ENCODE data around the gene PSMF1. TPM values are rescaled to one million over a fixed set of nuclear protein-coding genes. Genes with fewer than 3 reads are reported as not detected.

The PSMF1 gene
- total and polyA plus RNA-seq, 2 donors (not counting 3 experiments of a cell fraction or from before 2014, with no cell fraction given): 142 to 354 TPM

DNA sequence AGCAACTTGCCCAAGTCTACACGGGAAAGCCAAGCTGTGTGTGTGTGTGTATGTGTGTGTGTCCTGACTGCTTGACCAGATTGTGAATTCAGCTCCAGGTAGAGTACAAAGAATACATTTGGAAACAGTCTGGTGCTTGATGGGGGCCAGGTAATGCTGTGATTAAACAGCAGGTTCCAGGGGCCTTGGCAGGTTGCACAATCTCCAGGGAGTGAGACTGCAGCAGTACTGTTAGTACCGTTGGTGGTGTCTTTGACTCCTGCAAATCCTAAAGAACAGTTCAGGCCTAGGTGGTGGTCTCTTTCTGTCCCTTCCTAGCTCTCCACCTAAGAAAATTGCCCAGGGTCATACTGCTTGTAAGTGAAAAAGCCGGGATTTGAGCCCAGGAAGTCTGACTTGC, 11.2 kb upstream of the PSMF1 start:
- Histone ChIP-seq H3K4me3 (replicated peaks in 1 of 3; ENCODE audit: insufficient read depth in 1 of 3, low read depth in 1 of 3, low read length in 3 of 3) (no peak overlapping the region), H3K36me3 (ENCODE audit: control insufficient read depth in 2 of 2, extremely low read depth in 1 of 2, insufficient read depth in 2 of 2, low read length in 2 of 2) (no peaks in the 10 kb centered on the region), H3K27me3 (ENCODE audit: control insufficient read depth in 2 of 2, insufficient read depth in 2 of 2, low read length in 2 of 2) (peaks cover 9 to 11% of the 10 kb centered on the region in 2 experiments), H2AFZ (ENCODE audit: low read depth, low read length) (no peak overlapping the region), H3K4me1 (ENCODE audit: control insufficient read depth, extremely low read depth, insufficient read depth, low read length) (no peaks in the 10 kb centered on the region), H4K20me1 (replicated peaks; ENCODE audit: control insufficient read depth, extremely low read depth, insufficient read depth, low read length) (no peaks in the 10 kb centered on the region), H3K9ac (replicated peaks; ENCODE audit: extremely low read depth, insufficient read depth, low read length) (no peak overlapping the region), H3K4me2 (ENCODE audit: insufficient read depth, low read length) (no peak overlapping the region), H3K27ac (ENCODE audit: insufficient read depth, low read depth, low read length) (no peak overlapping the region), H3K79me2 (ENCODE audit: control insufficient read depth, insufficient read depth, low read length) (no peaks in the 10 kb centered on the region), H3K9me1 (replicated peaks; ENCODE audit: control insufficient read depth, extremely low read depth, insufficient read depth, low read length) (no peaks in the 10 kb centered on the region), H3K9me3 (replicated peaks; ENCODE audit: control insufficient read depth, insufficient read depth, low read length) (no peaks in the 10 kb centered on the region)
- TF ChIP-seq, protein P1, sequence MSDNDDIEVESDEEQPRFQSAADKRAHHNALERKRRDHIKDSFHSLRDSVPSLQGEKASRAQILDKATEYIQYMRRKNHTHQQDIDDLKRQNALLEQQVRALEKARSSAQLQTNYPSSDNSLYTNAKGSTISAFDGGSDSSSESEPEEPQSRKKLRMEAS (IDR thresholded peaks at IDR 0.05; ENCODE audit: insufficient read depth, insufficient read length): no peak
- dilution Hi-C loops (cut with MboI; ENCODE audit: extremely low pct_ligation_motif_present, low sequenced_read_pairs) (no loop called here), intact Hi-C loops (cut with micrococcal nuclease) (no loop called here)
- DNase-seq (ENCODE audit: low read depth, low spot score): no peak
- FAIRE-seq: no peak
- CTCF ChIA-PET: interaction anchor here (0.9 to 4.0 kb wide), 2 partner anchors 11 to 106 kb away, joined by 4 to 36 read pairs; no protein-coding TSS in a partner anchor
- POLR2A ChIA-PET: no interaction called here
- no TSS peak for BruUV-seq (replicated peaks)

DNA sequence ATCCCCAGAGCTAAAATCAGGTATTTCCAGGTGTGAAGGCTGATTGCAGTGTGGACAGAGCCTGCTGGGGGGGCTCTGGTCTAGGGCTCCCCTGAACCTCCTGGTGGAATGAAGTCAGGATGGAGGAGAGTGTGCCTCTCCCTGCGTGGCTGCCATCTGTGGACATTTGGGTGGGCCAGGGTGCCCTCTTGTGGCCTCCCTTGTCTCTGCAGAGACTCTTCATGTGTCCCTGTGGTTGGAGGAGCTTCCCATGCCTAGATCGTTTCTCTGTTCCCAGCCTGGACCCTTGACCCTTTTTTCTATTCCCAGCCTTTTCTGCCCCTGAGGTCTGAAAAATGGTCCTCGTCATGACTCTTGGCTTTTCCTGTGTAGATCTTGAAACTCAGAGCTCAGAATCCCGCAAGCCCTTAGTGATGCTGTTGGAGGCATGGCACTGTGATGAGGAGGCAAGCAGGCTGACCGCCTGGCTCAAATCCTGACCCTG, 9.9 kb upstream of the PSMF1 start:
- no peak overlapping the region for H3K4me3 ChIP-seq (replicated peaks in 1 of 3; ENCODE audit: insufficient read depth in 1 of 3, low read depth in 1 of 3, low read length in 3 of 3)
- H4K20me1 ChIP-seq (replicated peaks; ENCODE audit: control insufficient read depth, extremely low read depth, insufficient read depth, low read length): no peaks in the 10 kb centered on the region
- H3K9ac ChIP-seq (replicated peaks; ENCODE audit: extremely low read depth, insufficient read depth, low read length): no peak overlapping the region
- H3K27me3 ChIP-seq (ENCODE audit: control insufficient read depth in 2 of 2, insufficient read depth in 2 of 2, low read length in 2 of 2): peaks cover 9 to 11% of the 10 kb centered on the region in 2 experiments
- peak; percentile 35 for DNase-seq (ENCODE audit: low read depth, low spot score)
- H3K36me3 ChIP-seq (ENCODE audit: control insufficient read depth in 2 of 2, extremely low read depth in 1 of 2, insufficient read depth in 2 of 2, low read length in 2 of 2): no peaks in the 10 kb centered on the region
- intact Hi-C loops (cut with micrococcal nuclease) (loop anchor here (1.0 to 2.0 kb wide), 4 partner anchors 76 to 362 kb away; partner anchors contain the start of gene TMEM74B), dilution Hi-C loops (cut with MboI; ENCODE audit: extremely low pct_ligation_motif_present, low sequenced_read_pairs) (no loop called here)
- CTCF ChIA-PET: interaction anchor here (0.6 to 4.0 kb wide), 40 partner anchors 9 to 395 kb away, joined by 3 to 36 read pairs (median 4); partner anchors contain the start of genes FAM110A and RAD21L1
- POLR2A ChIA-PET: interaction anchor here (0.6 kb wide), 1 partner anchor 118 kb away, joined by 3 read pairs; the partner anchor contains the start of gene RAD21L1
- no peak overlapping the region for H3K4me2 ChIP-seq (ENCODE audit: insufficient read depth, low read length)
- no TSS peak for BruUV-seq (replicated peaks)
- no peak overlapping the region for H2AFZ ChIP-seq (ENCODE audit: low read depth, low read length)
- H3K79me2 ChIP-seq (ENCODE audit: control insufficient read depth, insufficient read depth, low read length): no peaks in the 10 kb centered on the region
- no peak overlapping the region for H3K27ac ChIP-seq (ENCODE audit: insufficient read depth, low read depth, low read length)
- H3K9me3 ChIP-seq (replicated peaks; ENCODE audit: control insufficient read depth, insufficient read depth, low read length): no peaks in the 10 kb centered on the region
- no peaks in the 10 kb centered on the region for H3K9me1 ChIP-seq (replicated peaks; ENCODE audit: control insufficient read depth, extremely low read depth, insufficient read depth, low read length)
- peak; percentile 74 for FAIRE-seq
- H3K4me1 ChIP-seq (ENCODE audit: control insufficient read depth, extremely low read depth, insufficient read depth, low read length): no peaks in the 10 kb centered on the region
- no peak for TF ChIP-seq POLR2A (IDR thresholded peaks at IDR 0.05; ENCODE audit: low read depth, low read length)
- TF ChIP-seq, protein P1 (IDR thresholded peaks at IDR 0.05; ENCODE audit: insufficient read depth, insufficient read length): no peak
- no peak for TF ChIP-seq JUN (IDR thresholded peaks at IDR 0.05; ENCODE audit: borderline replicate concordance, insufficient read depth, insufficient read length, low read depth)
- no peak for TF ChIP-seq GATA2 (IDR thresholded peaks at IDR 0.05; ENCODE audit: insufficient read depth, insufficient read length, low read depth, low read length)
- TF ChIP-seq MYC (IDR thresholded peaks at IDR 0.05; ENCODE audit: low read depth, low read length): no peak
- no peak for TF ChIP-seq FOS (IDR thresholded peaks at IDR 0.05; ENCODE audit: borderline replicate concordance, insufficient read depth, low read length)
- TF ChIP-seq, protein P2, sequence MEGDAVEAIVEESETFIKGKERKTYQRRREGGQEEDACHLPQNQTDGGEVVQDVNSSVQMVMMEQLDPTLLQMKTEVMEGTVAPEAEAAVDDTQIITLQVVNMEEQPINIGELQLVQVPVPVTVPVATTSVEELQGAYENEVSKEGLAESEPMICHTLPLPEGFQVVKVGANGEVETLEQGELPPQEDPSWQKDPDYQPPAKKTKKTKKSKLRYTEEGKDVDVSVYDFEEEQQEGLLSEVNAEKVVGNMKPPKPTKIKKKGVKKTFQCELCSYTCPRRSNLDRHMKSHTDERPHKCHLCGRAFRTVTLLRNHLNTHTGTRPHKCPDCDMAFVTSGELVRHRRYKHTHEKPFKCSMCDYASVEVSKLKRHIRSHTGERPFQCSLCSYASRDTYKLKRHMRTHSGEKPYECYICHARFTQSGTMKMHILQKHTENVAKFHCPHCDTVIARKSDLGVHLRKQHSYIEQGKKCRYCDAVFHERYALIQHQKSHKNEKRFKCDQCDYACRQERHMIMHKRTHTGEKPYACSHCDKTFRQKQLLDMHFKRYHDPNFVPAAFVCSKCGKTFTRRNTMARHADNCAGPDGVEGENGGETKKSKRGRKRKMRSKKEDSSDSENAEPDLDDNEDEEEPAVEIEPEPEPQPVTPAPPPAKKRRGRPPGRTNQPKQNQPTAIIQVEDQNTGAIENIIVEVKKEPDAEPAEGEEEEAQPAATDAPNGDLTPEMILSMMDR (IDR thresholded peaks at IDR 0.05; ENCODE audit: extremely low read depth in 1 of 2, insufficient read depth in 1 of 2, low read depth in 1 of 2, low read length in 2 of 2): peak; percentile 71 to 90
- TF ChIP-seq EZH2 (IDR thresholded peaks at IDR 0.05; ENCODE audit: borderline replicate concordance, low read depth, low read length, severe bottlenecking): no peak
- TF ChIP-seq POLR2AphosphoS5 (IDR thresholded peaks at IDR 0.05; ENCODE audit: insufficient read depth, low read depth, low read length): no peak

All from endothelial cell of umbilical vein (primary cell).